ENCODE data around the gene SDC4.

SDC4 gene

DNA sequence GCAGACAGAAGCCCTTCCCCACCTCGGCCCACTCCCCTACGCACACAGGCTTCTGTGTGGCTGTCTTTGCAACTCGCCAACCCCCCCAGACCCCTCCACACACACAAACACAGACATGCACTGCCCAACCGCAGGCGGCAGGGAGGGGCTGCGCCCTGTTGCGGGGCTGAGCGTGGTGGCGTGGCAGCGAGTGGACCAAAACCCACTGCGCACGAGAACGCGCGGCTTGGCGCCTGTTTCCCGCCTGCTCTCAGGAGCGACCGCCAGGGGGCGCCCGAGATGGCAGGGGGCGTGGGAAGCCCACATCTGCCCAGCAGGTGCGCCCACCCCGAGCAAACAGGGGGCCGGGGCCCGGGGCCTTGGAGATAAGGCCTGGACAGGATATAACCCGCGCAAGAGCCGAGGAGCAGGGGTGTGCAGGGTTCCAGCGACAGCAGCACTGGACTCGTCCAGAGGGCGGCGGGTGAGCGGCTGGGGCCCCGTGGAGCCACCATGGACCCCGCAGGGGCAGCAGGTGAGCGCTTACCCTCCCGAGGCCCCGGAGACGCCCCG is 41.7 kb downstream of the SDC4 start, which contains the start of gene RBPJL:
RBPJL (plus strand) TSS at position 410 of the 552 bp plus-strand sequence; CDS start at position 493, 83 bp downstream.
- Histone ChIP-seq H2BK120ac (ENCODE audit: insufficient read depth, low read length, poor library complexity) (no peak within 1 kb of the TSS), H3K36me3 (ENCODE audit: control insufficient read depth in 1 of 2, insufficient read depth in 2 of 2, low read length in 2 of 2) (no peaks in the 10 kb centered on the region), H4K8ac (ENCODE audit: low read depth, low read length) (peak within 1 kb of the TSS; percentile 48), H4K91ac (ENCODE audit: low read depth, low read length) (no peak within 1 kb of the TSS), H3K9ac (ENCODE audit: low read length) (no peak within 1 kb of the TSS), H2AK5ac (ENCODE audit: low read length) (no peak within 1 kb of the TSS), H3K18ac (ENCODE audit: low read length) (no peak within 1 kb of the TSS), H3K4me2 (ENCODE audit: low read length) (peak within 1 kb of the TSS; percentile 35), H2BK5ac (ENCODE audit: low read depth, low read length, poor library complexity) (no peak within 1 kb of the TSS), H3K27ac (ENCODE audit: low read depth, low read length) (no peak within 1 kb of the TSS), H3K4me1 (ENCODE audit: control insufficient read depth in 1 of 2, insufficient read depth in 2 of 2, low read length in 2 of 2) (peaks cover 0 to 3% of the 10 kb centered on the region in 2 experiments), H3K14ac (ENCODE audit: low read length) (no peak within 1 kb of the TSS), H3K4me3 (ENCODE audit: low read depth, low read length) (no peak within 1 kb of the TSS), H3K4ac (ENCODE audit: low read depth, low read length) (no peak within 1 kb of the TSS), H3K27me3 (ENCODE audit: insufficient read depth, low read length) (no peaks in the 10 kb centered on the region), H4K12ac (ENCODE audit: low read depth, low read length) (peak within 1 kb of the TSS; percentile 63), H3K79me2 (ENCODE audit: control insufficient read depth, insufficient read depth, low read length, poor library complexity) (no peaks in the 10 kb centered on the region), H3K23ac (ENCODE audit: low read length) (no peak within 1 kb of the TSS), H3K79me1 (ENCODE audit: low read length) (no peaks in the 10 kb centered on the region), H2BK12ac (ENCODE audit: low read length) (no peak within 1 kb of the TSS), H2AFZ (ENCODE audit: insufficient read depth, low read length, poor library complexity) (peak within 1 kb of the TSS; percentile 71), H3K9me3 (ENCODE audit: insufficient read depth, low read depth, low read length) (peaks cover 4% of the 10 kb centered on the region)
- peak in 1 of 2 donors; percentile 46 for DNase-seq
- no CpG with 5 or more reads among the region's 41 CpGs for WGBS (ENCODE audit: extremely low coverage, insufficient coverage, insufficient read length)

DNA sequence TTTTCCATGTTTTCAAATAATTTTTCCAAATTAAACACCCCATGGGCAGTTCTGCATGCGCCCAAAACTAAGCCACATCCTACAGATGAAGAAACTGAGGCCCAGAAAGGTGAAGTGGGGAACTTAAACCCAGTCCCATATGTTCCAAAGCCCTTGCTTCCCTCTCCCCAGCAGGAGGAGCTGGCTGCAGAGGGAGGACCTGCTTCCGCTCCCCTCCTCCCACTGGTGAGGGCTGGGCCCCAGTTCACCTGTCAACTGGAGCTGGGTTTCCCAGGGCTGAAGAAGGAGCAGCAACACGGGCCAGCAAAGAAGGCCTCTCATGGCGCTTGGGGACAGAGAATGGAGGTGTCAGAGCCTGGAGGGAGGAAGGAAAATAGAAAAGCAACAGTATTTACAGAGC is 43.0 kb downstream of the SDC4 start:
- no peak overlapping the region for H4K12ac ChIP-seq (ENCODE audit: low read depth, low read length)
- H3K4ac ChIP-seq (ENCODE audit: low read depth, low read length) = no peak overlapping the region
- H2BK12ac ChIP-seq (ENCODE audit: low read length) = no peak overlapping the region
- no peak overlapping the region for H3K9ac ChIP-seq (ENCODE audit: low read length)
- H3K27me3 ChIP-seq (ENCODE audit: insufficient read depth, low read length) = no peaks in the 10 kb centered on the region
- no peak overlapping the region for H3K4me2 ChIP-seq (ENCODE audit: low read length)
- H3K79me1 ChIP-seq (ENCODE audit: low read length) = no peaks in the 10 kb centered on the region
- no peak overlapping the region for H2AFZ ChIP-seq (ENCODE audit: insufficient read depth, low read length, poor library complexity)
- H3K79me2 ChIP-seq (ENCODE audit: control insufficient read depth, insufficient read depth, low read length, poor library complexity) = no peaks in the 10 kb centered on the region
- H3K23ac ChIP-seq (ENCODE audit: low read length) = no peak overlapping the region
- no peak overlapping the region for H3K27ac ChIP-seq (ENCODE audit: low read depth, low read length)
- no peaks in the 10 kb centered on the region for H3K36me3 ChIP-seq (ENCODE audit: control insufficient read depth in 1 of 2, insufficient read depth in 2 of 2, low read length in 2 of 2)
- no CpG with 5 or more reads among the region's 4 CpGs for WGBS (ENCODE audit: extremely low coverage, insufficient coverage, insufficient read length)
- no peak overlapping the region for H4K91ac ChIP-seq (ENCODE audit: low read depth, low read length)
- H3K9me3 ChIP-seq (ENCODE audit: insufficient read depth, low read depth, low read length) = peaks cover 4% of the 10 kb centered on the region
- peaks cover 0 to 3% of the 10 kb centered on the region in 2 experiments for H3K4me1 ChIP-seq (ENCODE audit: control insufficient read depth in 1 of 2, insufficient read depth in 2 of 2, low read length in 2 of 2)
- DNase-seq = no peak
- H2AK5ac ChIP-seq (ENCODE audit: low read length) = no peak overlapping the region
- H2BK5ac ChIP-seq (ENCODE audit: low read depth, low read length, poor library complexity) = no peak overlapping the region
- no peak overlapping the region for H3K4me3 ChIP-seq (ENCODE audit: low read depth, low read length)
- no peak overlapping the region for H2BK120ac ChIP-seq (ENCODE audit: insufficient read depth, low read length, poor library complexity)
- H4K8ac ChIP-seq (ENCODE audit: low read depth, low read length) = no peak overlapping the region
- H3K18ac ChIP-seq (ENCODE audit: low read length) = no peak overlapping the region
- H3K14ac ChIP-seq (ENCODE audit: low read length) = no peak overlapping the region

DNA sequence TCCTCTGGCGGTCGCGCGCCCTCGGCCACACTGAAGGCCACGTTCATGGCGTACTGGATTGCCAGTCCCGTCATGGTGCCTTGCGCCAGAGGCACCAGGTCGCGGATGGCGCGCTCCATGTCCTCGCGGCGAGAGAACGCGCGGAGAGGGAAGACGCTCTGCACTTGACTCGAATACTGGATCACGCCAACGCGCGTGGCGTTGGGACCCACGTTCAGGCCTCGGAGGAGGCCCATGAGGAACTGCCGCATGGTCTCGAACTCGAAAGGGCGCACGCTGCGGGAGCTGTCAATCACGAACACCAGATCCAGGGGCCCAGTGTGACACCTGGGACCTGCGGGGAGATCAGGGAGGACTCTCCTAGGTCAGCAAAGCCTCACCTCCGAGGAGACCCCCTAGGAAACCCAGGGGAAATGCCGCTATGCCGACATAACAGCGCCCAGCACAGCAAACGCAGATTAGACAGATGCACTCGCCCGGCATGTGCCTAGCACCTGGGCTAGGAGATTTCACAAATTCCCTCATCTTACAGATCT is 43.7 kb downstream of the SDC4 start:
- H4K8ac ChIP-seq (ENCODE audit: low read depth, low read length) = no peak overlapping the region
- no peak overlapping the region for H2BK5ac ChIP-seq (ENCODE audit: low read depth, low read length, poor library complexity)
- H2AK5ac ChIP-seq (ENCODE audit: low read length) = no peak overlapping the region
- no peak overlapping the region for H3K23ac ChIP-seq (ENCODE audit: low read length)
- no peak overlapping the region for H3K14ac ChIP-seq (ENCODE audit: low read length)
- no peak overlapping the region for H3K18ac ChIP-seq (ENCODE audit: low read length)
- DNase-seq = no peak
- H3K79me1 ChIP-seq (ENCODE audit: low read length) = no peaks in the 10 kb centered on the region
- no peak overlapping the region for H3K27ac ChIP-seq (ENCODE audit: low read depth, low read length)
- no peaks in the 10 kb centered on the region for H3K79me2 ChIP-seq (ENCODE audit: control insufficient read depth, insufficient read depth, low read length, poor library complexity)
- H4K91ac ChIP-seq (ENCODE audit: low read depth, low read length) = no peak overlapping the region
- no peak overlapping the region for H2AFZ ChIP-seq (ENCODE audit: insufficient read depth, low read length, poor library complexity)
- H2BK120ac ChIP-seq (ENCODE audit: insufficient read depth, low read length, poor library complexity) = no peak overlapping the region
- H3K4me1 ChIP-seq (ENCODE audit: control insufficient read depth in 1 of 2, insufficient read depth in 2 of 2, low read length in 2 of 2) = peaks cover 0 to 3% of the 10 kb centered on the region in 2 experiments
- H3K27me3 ChIP-seq (ENCODE audit: insufficient read depth, low read length) = no peaks in the 10 kb centered on the region
- no peak overlapping the region for H4K12ac ChIP-seq (ENCODE audit: low read depth, low read length)
- H3K4ac ChIP-seq (ENCODE audit: low read depth, low read length) = no peak overlapping the region
- no peak overlapping the region for H3K4me2 ChIP-seq (ENCODE audit: low read length)
- WGBS (ENCODE audit: extremely low coverage, insufficient coverage, insufficient read length) = no CpG with 5 or more reads among the region's 43 CpGs
- H3K9ac ChIP-seq (ENCODE audit: low read length) = no peak overlapping the region
- no peak overlapping the region for H2BK12ac ChIP-seq (ENCODE audit: low read length)
- H3K36me3 ChIP-seq (ENCODE audit: control insufficient read depth in 1 of 2, insufficient read depth in 2 of 2, low read length in 2 of 2) = no peaks in the 10 kb centered on the region
- H3K4me3 ChIP-seq (ENCODE audit: low read depth, low read length) = no peak overlapping the region
- H3K9me3 ChIP-seq (ENCODE audit: insufficient read depth, low read depth, low read length) = peaks cover 4% of the 10 kb centered on the region

DNA sequence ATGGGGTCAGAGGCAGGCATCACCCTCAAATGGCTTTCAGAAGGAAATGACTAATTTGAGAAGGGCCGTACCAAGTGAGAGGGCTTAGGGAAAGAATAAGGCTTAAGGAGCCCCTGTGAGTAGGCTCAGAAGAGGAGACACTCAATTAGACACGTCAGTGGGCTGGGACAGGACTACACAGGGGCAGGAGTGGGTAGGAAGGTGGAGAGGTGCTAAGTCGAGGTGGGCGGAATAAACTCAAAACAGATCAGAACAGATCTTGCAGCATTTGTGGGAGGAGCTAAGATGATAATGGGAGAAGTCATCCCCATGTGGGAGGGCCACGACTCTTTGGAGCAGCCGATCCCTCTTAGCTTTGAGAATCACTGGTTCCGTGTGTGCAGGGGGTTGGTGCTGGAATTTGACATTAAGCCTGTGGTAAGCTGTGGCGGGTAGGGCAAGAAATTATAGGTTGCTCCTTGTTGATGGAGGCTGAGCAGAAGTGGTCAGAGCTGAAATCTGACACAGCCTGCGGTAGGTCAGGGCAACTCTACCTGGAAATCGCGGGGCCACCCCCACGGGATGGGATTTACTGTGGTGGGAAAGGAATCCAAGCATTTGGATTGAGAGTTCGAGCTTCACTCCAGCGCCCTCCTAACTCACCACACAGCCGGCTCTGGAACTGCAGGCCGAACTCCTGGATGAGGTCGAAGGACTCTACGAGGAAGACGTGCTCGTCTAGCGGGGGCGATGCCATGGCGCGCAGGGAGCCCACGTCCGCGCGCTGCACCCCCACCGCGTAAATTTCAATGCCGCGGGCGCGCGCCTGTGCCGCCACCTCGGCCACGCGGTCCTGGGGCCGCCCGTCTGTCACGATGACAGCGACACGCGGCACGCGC is 44.4 kb downstream of the SDC4 start:
- no peak overlapping the region for H3K4ac ChIP-seq (ENCODE audit: low read depth, low read length)
- no peaks in the 10 kb centered on the region for H3K79me2 ChIP-seq (ENCODE audit: control insufficient read depth, insufficient read depth, low read length, poor library complexity)
- H2BK120ac ChIP-seq (ENCODE audit: insufficient read depth, low read length, poor library complexity) = no peak overlapping the region
- no peak overlapping the region for H3K9ac ChIP-seq (ENCODE audit: low read length)
- H2AK5ac ChIP-seq (ENCODE audit: low read length) = no peak overlapping the region
- H4K8ac ChIP-seq (ENCODE audit: low read depth, low read length) = no peak overlapping the region
- H3K79me1 ChIP-seq (ENCODE audit: low read length) = no peaks in the 10 kb centered on the region
- no peak overlapping the region for H3K27ac ChIP-seq (ENCODE audit: low read depth, low read length)
- no CpG with 5 or more reads among the region's 47 CpGs for WGBS (ENCODE audit: extremely low coverage, insufficient coverage, insufficient read length)
- no peak overlapping the region for H3K23ac ChIP-seq (ENCODE audit: low read length)
- H3K14ac ChIP-seq (ENCODE audit: low read length) = no peak overlapping the region
- no peaks in the 10 kb centered on the region for H3K36me3 ChIP-seq (ENCODE audit: control insufficient read depth in 1 of 2, insufficient read depth in 2 of 2, low read length in 2 of 2)
- peaks cover 0 to 3% of the 10 kb centered on the region in 2 experiments for H3K4me1 ChIP-seq (ENCODE audit: control insufficient read depth in 1 of 2, insufficient read depth in 2 of 2, low read length in 2 of 2)
- no peak overlapping the region for H2BK12ac ChIP-seq (ENCODE audit: low read length)
- no peak overlapping the region for H4K12ac ChIP-seq (ENCODE audit: low read depth, low read length)
- no peak for DNase-seq
- H2BK5ac ChIP-seq (ENCODE audit: low read depth, low read length, poor library complexity) = no peak overlapping the region
- H2AFZ ChIP-seq (ENCODE audit: insufficient read depth, low read length, poor library complexity) = no peak overlapping the region
- H3K4me2 ChIP-seq (ENCODE audit: low read length) = no peak overlapping the region
- peaks cover 4% of the 10 kb centered on the region for H3K9me3 ChIP-seq (ENCODE audit: insufficient read depth, low read depth, low read length)
- H3K4me3 ChIP-seq (ENCODE audit: low read depth, low read length) = no peak overlapping the region
- no peak overlapping the region for H4K91ac ChIP-seq (ENCODE audit: low read depth, low read length)
- H3K27me3 ChIP-seq (ENCODE audit: insufficient read depth, low read length) = no peaks in the 10 kb centered on the region
- H3K18ac ChIP-seq (ENCODE audit: low read length) = no peak overlapping the region
